GM12891 (cell line): ENCODE data around the gene ATP6V0E2. TPM values are rescaled to one million over a fixed set of nuclear protein-coding genes. Genes with fewer than 3 reads are reported as not detected.
"Not testable (repeated sequence)": the region's sequence is repeated elsewhere in the genome, so short reads cannot be mapped to it uniquely, and the experiment has no call there.

Source experiments
- DNase-seq: peaks from one replicate; pipeline ENCODE4 v3.0.0; 2011; ENCODE audit warnings: low spot score; ENCODE audit not compliant: insufficient read length
- FAIRE-seq: peaks from 2 replicates; lab custom pipeline; 2011; peaks lifted over from hg19 to GRCh38; lab: Jason Lieb, UNC
- PAX5 ChIP-seq: IDR thresholded peaks from 2 replicates; pipeline ENCODE4 v1.6.1; 2011; ENCODE audit warnings: low read length, moderate library complexity, mild to moderate bottlenecking; ENCODE audit not compliant: insufficient read depth, severe bottlenecking
- POLR2A ChIP-seq: IDR thresholded peaks from 2 replicates; pipeline ENCODE4 v1.6.1; 2011; ENCODE audit warnings: low read depth, low read length, control low read depth
- POLR2AphosphoS5 ChIP-seq: IDR thresholded peaks from 2 replicates; pipeline ENCODE4 v1.6.1; 2011; ENCODE audit warnings: low read depth, low read length, control low read depth
- POU2F2 ChIP-seq: IDR thresholded peaks from 2 replicates; pipeline ENCODE4 v1.6.1; 2011; ENCODE audit warnings: low read depth, mild to moderate bottlenecking, control low read depth, low read length, moderate library complexity
- SPI1 ChIP-seq: IDR thresholded peaks from 2 replicates; pipeline ENCODE4 v1.6.1; 2011; ENCODE audit warnings: low read depth, low read length, control low read depth
- TAF1 ChIP-seq: IDR thresholded peaks from 2 replicates; pipeline ENCODE4 v1.6.1; 2011; ENCODE audit warnings: low read depth, low read length, control low read depth
- polyA plus RNA-seq: library from polyadenylated mRNA; unstranded; fragments of >200 nt; gene quantifications from one replicate; pipeline ENCODE4 v1.2.1, GENCODE V29; 2012; ENCODE audit warnings: low read depth, missing spikeins, inconsistent platforms; ENCODE audit not compliant: missing spikeins

Gene ATP6V0E2
- 16.8 TPM for polyA plus RNA-seq

DNA sequence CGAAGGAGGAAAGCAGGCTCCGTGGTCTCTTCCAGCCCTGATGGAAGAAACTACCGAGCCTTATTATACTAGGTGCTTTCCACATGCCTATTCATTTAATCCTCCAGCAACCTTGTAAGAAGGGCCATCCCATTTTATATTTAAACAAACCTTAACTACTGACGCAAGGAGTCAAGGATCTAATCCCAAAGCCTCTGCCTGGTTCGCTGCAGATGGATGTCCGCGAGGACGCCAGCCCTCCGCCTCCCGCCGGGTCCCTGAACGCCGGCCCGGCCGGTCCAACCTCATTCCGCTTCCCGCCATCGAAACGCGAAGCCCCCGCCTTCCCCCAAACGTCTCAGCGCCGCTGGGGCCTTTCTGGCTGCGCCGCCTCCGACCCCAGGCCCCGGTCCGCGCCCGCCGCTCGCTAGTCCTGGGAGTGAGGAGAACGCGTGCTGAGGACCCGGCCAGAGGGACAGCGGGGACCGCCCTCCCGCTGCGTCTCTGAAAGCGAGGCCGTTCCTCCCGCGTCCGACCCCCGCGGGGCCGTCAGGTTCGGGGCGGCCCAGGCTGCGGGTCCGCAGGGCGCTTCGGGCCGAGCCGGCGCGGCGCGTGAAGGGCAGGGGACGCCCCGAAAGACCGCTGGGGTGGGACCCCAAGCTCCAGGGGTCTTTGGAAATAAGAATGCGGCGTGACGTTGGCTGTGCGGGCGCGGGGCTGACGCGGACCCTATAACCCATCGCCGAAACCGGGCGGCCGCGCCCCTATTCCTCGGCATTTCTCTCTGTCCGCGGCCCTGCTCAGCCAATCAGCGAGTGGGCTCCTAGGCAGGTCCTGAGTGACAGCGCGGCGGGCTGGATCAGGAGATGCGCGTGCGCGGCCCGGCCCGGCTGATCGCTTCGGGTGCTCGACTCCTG, at the start of gene ATP6V0E2:
Gene ATP6V0E2 (plus strand): TSS at position 896 of the 896 bp plus-strand sequence. CDS start 97 bp downstream, outside the sequence.
- DNase-seq (peak; percentile 98), FAIRE-seq (no peak)
- TF ChIP-seq SPI1, result no peak
- no peak for TF ChIP-seq POLR2A
- no peak for TF ChIP-seq TAF1
- no peak for TF ChIP-seq POU2F2
- TF ChIP-seq POLR2AphosphoS5, result no peak
- no peak for TF ChIP-seq PAX5

DNA sequence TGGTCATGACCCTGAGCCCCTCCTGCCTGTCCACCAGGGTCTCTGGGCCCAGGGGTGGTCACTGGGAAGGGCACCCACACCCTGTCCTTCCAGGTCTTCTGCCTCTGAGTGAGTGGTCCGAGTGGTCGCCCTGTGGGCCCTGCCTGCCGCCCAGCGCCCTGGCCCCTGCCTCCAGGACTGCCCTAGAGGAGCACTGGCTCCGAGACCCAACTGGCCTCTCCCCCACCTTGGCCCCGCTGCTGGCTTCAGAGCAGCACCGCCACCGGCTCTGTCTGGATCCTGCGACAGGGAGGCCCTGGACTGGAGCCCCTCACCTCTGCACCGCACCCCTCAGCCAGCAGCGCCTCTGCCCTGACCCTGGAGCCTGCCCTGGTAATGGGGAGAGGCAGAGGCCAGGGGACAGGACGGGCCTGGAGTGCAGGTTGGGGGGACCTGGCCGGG, 49.4 kb upstream of the ATP6V0E2 start:
- FAIRE-seq (no peak), DNase-seq (peak; percentile 15)
- TF ChIP-seq PAX5 (no peak), POLR2AphosphoS5 (no peak), POU2F2 (no peak)

DNA sequence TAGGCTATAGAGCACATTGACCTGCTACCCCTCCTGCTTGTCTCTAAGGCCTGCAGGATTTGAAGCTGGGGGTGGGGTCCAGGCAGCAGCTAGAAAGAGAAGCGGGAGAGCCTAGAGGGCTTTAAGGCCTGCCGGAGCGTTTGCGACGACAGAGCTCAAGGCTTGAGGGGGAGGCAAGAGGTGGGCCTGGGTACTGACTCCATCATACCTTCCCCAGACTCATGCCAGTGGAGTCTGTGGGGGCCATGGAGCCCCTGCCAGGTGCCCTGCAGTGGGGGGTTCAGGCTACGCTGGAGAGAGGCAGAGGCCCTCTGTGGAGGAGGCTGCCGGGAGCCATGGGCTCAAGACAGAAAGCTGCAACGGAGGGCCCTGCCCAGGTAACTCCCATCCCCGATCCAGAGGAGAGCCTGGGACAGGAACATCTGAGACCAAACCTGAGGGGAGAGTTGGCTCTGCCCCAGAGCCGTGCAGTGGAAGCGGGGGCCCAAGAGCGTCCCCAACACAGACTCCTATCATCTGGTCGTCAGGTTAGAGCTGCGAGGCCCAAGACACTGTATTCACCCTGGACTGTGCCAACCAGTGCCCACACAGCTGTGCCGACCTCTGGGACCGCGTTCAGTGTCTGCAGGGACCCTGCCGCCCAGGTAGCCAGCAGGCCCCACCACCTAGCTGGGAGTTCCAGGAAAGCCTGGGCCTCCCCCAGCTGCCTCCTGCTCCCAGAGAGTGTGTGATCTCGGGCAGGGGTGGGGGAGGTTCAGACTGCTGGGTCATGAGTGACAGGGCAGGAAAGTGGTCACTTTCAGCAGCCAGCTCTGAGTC, 48.8 kb upstream of the ATP6V0E2 start:
- TF ChIP-seq TAF1 (no peak), SPI1 (no peak), PAX5 (no peak), POU2F2 (no peak), POLR2A (no peak)
- FAIRE-seq (no peak), DNase-seq (no peak)

DNA sequence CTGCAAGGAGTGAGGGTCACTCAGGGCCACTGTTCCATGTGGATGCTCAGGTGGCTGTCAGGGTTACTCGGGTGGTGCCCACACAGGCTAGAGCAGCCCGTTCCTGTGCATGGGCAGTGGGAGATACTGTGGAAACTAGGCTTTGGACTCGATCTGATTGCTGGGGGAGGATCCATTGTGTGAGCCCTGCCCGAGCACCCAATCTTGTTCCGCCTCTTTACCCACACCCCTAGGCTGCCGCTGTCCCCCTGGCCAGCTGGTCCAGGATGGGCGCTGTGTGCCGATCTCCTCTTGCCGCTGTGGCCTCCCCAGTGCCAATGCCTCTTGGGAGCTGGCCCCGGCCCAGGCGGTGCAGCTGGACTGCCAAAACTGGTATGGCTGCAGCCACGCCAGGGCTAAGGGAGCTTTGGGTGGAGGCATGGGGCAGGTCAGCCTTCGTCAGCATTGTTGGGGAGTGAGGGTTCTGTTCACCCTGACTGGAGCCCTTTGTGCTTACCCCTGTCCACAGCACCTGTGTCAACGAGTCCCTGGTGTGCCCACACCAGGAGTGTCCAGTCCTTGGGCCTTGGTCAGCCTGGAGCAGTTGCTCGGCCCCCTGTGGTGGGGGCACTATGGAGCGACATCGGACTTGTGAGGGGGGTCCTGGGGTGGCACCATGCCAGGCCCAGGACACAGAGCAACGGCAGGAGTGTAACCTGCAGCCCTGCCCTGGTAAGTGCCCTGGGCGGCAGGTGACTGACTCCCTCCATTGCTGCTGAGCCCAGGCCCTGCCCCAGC, 48.0 kb upstream of the ATP6V0E2 start:
- no peak for FAIRE-seq
- TF ChIP-seq POLR2A (no peak), POLR2AphosphoS5 (no peak), TAF1 (no peak)
- peak; percentile 18 for DNase-seq

DNA sequence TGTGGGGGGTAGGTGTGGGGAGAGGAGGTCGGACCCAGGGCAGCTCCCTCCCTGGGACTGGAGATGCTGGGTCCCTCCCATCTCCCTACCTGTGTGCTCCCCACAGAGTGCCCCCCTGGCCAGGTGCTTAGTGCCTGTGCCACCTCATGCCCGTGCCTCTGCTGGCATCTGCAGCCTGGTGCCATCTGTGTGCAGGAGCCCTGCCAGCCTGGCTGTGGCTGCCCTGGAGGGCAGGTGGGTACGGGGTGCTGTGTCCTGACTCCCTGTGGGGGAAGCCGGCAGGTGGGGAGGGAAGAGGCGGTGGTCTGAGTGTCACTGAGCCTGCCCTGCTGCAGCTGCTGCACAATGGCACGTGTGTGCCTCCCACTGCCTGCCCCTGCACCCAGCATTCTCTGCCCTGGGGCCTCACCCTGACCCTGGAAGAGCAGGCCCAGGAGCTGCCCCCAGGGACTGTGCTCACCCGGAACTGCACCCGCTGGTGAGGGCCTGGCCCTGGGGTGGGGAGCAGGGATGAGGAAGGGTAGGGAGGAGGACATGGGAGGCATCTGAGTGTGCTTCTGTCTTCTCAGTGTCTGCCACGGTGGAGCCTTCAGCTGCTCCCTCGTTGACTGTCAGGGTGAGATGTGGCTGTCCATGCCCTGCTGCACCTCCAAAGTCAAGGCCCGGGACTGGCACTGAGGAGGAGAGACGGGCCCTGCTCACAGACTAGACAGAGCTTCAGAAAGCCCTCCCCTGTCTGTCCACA, 47.3 kb upstream of the ATP6V0E2 start:
- no peak for TF ChIP-seq POU2F2
- no peak for TF ChIP-seq PAX5
- TF ChIP-seq POLR2A, result no peak
- no peak for TF ChIP-seq TAF1
- no peak for TF ChIP-seq POLR2AphosphoS5
- no peak for TF ChIP-seq SPI1
- peak; percentile 20 for DNase-seq
- FAIRE-seq, result no peak

DNA sequence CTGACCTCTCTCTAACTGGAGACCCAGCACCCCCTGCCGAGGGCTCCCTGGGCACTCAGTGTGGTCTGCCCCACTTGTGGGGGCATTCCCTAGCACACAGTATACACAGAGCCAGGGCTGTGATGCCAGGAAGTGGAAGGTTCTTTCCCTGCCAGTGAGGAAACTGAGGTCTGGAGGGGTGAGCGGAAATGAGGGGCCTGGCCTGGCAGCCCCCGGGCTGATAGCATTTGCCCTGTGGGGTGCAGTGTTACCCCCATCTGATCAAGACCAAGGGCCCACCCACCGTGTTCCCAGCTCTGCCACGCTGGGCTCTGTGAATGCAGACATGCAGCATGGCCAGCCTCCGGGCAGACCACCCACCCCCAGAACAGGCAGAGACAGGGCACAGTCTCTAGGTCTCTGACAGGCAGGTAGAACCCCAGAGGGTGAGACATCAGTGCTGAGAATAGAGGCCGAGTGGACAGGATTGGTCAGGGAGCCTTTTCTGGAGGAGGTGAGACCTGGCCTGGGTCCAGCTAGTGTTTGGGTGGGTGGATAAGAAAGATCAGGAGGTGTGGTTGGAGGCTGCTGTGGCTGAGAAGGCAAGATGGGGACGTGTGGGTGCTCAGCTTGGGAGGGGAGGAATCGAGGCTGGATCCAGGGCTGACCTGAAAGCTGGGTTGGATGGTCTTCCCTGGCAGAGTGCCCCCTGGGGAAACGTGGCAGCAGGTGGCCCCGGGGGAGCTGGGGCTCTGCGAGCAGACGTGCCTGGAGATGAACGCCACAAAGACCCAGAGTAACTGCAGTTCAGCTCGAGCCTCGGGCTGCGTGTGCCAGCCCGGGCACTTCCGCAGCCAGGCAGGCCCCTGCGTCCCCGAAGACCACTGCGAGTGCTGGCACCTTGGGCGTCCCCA, 46.4 kb upstream of the ATP6V0E2 start:
- no peak for FAIRE-seq
- peak; percentile 19 for DNase-seq
- TF ChIP-seq SPI1 (no peak), POLR2A (no peak), POU2F2 (no peak), POLR2AphosphoS5 (no peak), PAX5 (no peak), TAF1 (no peak)

DNA sequence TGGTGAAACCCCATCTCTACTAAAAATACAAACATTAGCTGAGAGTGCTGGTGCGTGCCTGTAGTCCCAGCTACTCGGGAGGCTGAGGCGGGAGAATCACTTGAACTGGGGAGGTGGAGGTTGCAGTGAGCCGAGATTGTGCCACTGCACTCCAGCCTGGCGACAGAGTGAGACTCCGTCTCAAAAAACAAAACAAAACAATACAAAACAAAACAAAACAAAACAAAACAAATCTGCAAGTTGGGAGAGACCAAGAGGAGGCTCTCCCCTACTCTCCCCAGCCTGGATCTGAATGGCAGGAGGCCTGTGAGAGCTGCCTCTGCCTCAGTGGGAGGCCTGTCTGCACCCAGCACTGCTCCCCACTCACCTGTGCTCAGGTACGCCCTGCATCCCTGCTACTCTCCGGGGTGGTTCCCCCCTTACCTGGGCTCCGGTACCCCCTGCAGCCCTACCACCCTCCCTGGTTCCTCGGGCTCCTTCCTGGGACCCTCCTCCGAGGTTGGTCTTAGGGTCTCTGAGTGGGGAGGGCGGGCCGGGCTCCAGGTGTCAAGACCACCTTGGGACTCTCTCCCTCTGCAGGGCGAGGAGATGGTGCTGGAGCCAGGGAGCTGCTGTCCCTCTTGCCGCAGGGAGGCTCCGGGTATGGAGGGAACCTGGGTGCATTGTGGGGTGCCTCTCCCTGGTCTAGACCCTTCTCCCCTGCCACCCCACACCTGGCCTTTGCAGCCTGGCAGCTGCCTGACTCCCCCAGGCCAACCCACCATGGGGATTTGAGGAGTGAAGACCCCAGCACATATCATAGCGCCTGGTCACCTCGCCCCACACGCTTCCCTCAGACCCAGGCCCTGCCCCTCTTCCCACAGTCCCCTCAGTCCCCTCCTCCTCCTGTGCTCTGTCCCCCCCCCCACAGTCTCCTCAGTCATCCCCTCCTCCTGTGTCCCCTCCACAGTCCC, 45.1 kb upstream of the ATP6V0E2 start:
- no peak for DNase-seq
- FAIRE-seq, result no peak
- TF ChIP-seq TAF1 (no peak), PAX5 (no peak), POLR2A (no peak), POU2F2 (no peak), SPI1 (no peak), POLR2AphosphoS5 (no peak)

DNA sequence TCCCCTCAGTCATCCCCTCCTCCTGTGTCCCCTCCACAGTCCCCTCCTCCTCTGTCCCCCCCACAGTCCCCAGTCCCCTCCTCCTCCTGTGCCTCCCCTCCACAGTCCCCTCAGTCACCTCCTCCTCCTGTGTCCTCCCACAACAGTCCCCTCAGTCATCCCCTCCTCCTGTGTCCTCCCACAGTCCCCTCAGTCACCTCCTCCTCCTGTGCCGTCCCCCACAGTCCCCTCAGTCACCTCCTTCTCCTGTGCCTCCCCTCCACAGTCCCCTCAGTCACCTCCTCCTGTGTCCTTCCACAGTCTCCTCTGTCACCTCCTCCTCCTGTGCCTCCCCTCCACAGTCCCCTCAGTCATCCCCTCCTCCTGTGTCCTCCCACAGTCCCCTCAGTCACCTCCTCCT, 43.2 kb upstream of the ATP6V0E2 start:
- not testable (repeated sequence) for DNase-seq, FAIRE-seq
